Activated CD4-positive, alpha-beta memory T cell treated with anti-CD3 and anti-CD28 coated beads, Interleukin-2, amount 10 ng/mL, durations not matched to agents 7 days and 5 days (primary cell): ENCODE measurements around the gene NOL9. TPM values are rescaled to one million over a fixed set of nuclear protein-coding genes. Genes with fewer than 3 reads are reported as not detected.

Experiments
- CTCF ChIA-PET: fragments of 350-600 bp; sonication (Branson Sonifier 250); formaldehyde crosslinking; loops from one replicate; lab custom pipeline; 2021; ENCODE audit warnings: antibody characterized with exemption, inconsistent platforms; lab: Charles Lee
- POLR2A ChIA-PET: fragments of 350-600 bp; sonication (Branson Sonifier 250); formaldehyde crosslinking; loops from one replicate; lab custom pipeline; 2021; ENCODE audit warnings: antibody characterized with exemption; lab: Charles Lee
- DNase-seq: peaks from one replicate; pipeline ENCODE4 v3.0.0-alpha.2; 2020
- H3K27ac Mint-ChIP-seq: one replicate; pipeline ENCODE4 v1.8.0; 2021; ENCODE audit warnings: mild to moderate bottlenecking, mixed read lengths
- H3K27me3 Mint-ChIP-seq: one replicate; pipeline ENCODE4 v1.8.0; 2021; ENCODE audit warnings: mixed read lengths
- H3K36me3 Mint-ChIP-seq: one replicate; pipeline ENCODE4 v1.8.0; 2021; ENCODE audit warnings: low read depth, mixed read lengths
- H3K4me1 Mint-ChIP-seq: one replicate; pipeline ENCODE4 v1.8.0; 2021; ENCODE audit warnings: mixed read lengths
- H3K4me3 Mint-ChIP-seq: one replicate; pipeline ENCODE4 v1.8.0; 2021; ENCODE audit warnings: mild to moderate bottlenecking, mixed read lengths
- H3K9me3 Mint-ChIP-seq: one replicate; pipeline ENCODE4 v1.8.0; 2021; ENCODE audit warnings: mixed read lengths
- total RNA-seq, 2 experiments: library from RNA; stranded (reverse); gene quantifications; one replicate each; pipeline ENCODE4 v1.2.3, GENCODE V29; 2021

The NOL9 gene
- total RNA-seq, 2 experiments from 2014 or later = 39.1 to 40.8 TPM

- no peak overlapping the region for H3K4me3 Mint-ChIP-seq
These were observed 79.5 kb downstream of the NOL9 start for GRCh38 chr1:6474815-6475282.

GRCh38 chr1:6473974-6474814 is 80.1 kb downstream of the NOL9 start:
- H3K4me1 Mint-ChIP-seq = no peaks in the 10 kb centered on the region
- no peaks in the 10 kb centered on the region for H3K27me3 Mint-ChIP-seq
- POLR2A ChIA-PET = no interaction called here
- H3K36me3 Mint-ChIP-seq = no peaks in the 10 kb centered on the region
- CTCF ChIA-PET = interaction anchor here (3.3 kb wide), 1 partner anchor 52 kb away, joined by 9 read pairs; no protein-coding TSS in a partner anchor
- no peak overlapping the region for H3K27ac Mint-ChIP-seq
- DNase-seq = no peak
- no peaks in the 10 kb centered on the region for H3K9me3 Mint-ChIP-seq
- no peak overlapping the region for H3K4me3 Mint-ChIP-seq

More at GRCh38 chr1:6474815-6475282, 79.5 kb downstream of the NOL9 start:
- no peak for DNase-seq
- POLR2A ChIA-PET = no interaction called here
- Mint-ChIP-seq H3K27me3 (no peaks in the 10 kb centered on the region), H3K4me1 (no peaks in the 10 kb centered on the region), H3K9me3 (no peaks in the 10 kb centered on the region), H3K27ac (no peak overlapping the region), H3K36me3 (no peaks in the 10 kb centered on the region)
- CTCF ChIA-PET = interaction anchor here (3.3 kb wide), 1 partner anchor 52 kb away, joined by 9 read pairs; no protein-coding TSS in a partner anchor

GRCh38 chr1:6473156-6473555 is 81.2 kb downstream of the NOL9 start:
- no peak overlapping the region for H3K27ac Mint-ChIP-seq
- no peak overlapping the region for H3K4me3 Mint-ChIP-seq
- CTCF ChIA-PET = interaction anchor here (0.6 to 1.8 kb wide), 5 partner anchors 10 to 371 kb away, joined by 3 to 4 read pairs (median 4); no protein-coding TSS in a partner anchor
- no peaks in the 10 kb centered on the region for H3K9me3 Mint-ChIP-seq
- no peaks in the 10 kb centered on the region for H3K4me1 Mint-ChIP-seq
- POLR2A ChIA-PET = interaction anchor here (0.8 to 1.0 kb wide), 2 partner anchors 10 to 13 kb away, joined by 3 to 4 read pairs; no protein-coding TSS in a partner anchor
- no peaks in the 10 kb centered on the region for H3K36me3 Mint-ChIP-seq
- H3K27me3 Mint-ChIP-seq = no peaks in the 10 kb centered on the region
- DNase-seq = no peak

- DNase-seq = no peak
- no peaks in the 10 kb centered on the region for H3K27me3 Mint-ChIP-seq
- POLR2A ChIA-PET = interaction anchor here (1.0 to 1.4 kb wide), 2 partner anchors 9 to 13 kb away, joined by 3 to 6 read pairs; no protein-coding TSS in a partner anchor
- H3K27ac Mint-ChIP-seq = no peak overlapping the region
- H3K4me3 Mint-ChIP-seq = no peak overlapping the region
- H3K36me3 Mint-ChIP-seq = no peaks in the 10 kb centered on the region
- CTCF ChIA-PET = interaction anchor here (0.8 to 1.8 kb wide), 5 partner anchors 9 to 174 kb away, joined by 3 to 4 read pairs (median 4); no protein-coding TSS in a partner anchor
- no peaks in the 10 kb centered on the region for H3K9me3 Mint-ChIP-seq
- no peaks in the 10 kb centered on the region for H3K4me1 Mint-ChIP-seq
These were observed 81.9 kb downstream of the NOL9 start for GRCh38 chr1:6472391-6472790.

GRCh38 chr1:6471970-6472368 is 82.3 kb downstream of the NOL9 start:
- no peaks in the 10 kb centered on the region for H3K27me3 Mint-ChIP-seq
- no peaks in the 10 kb centered on the region for H3K9me3 Mint-ChIP-seq
- no peaks in the 10 kb centered on the region for H3K4me1 Mint-ChIP-seq
- CTCF ChIA-PET = interaction anchor here (0.8 to 1.8 kb wide), 4 partner anchors 8 to 174 kb away, joined by 3 to 4 read pairs (median 4); no protein-coding TSS in a partner anchor
- H3K4me3 Mint-ChIP-seq = no peak overlapping the region
- DNase-seq = no peak
- POLR2A ChIA-PET = interaction anchor here (0.7 to 1.4 kb wide), 2 partner anchors 9 to 12 kb away, joined by 3 to 6 read pairs; no protein-coding TSS in a partner anchor
- H3K36me3 Mint-ChIP-seq = no peaks in the 10 kb centered on the region
- H3K27ac Mint-ChIP-seq = no peak overlapping the region

Other genes starting within 250 kb of the NOL9 start
- gene ACOT7, start 160.7 kb downstream of the NOL9 start, total RNA-seq = 10 to 100 TPM; 56.8 to 58.6 TPM
- gene HES2, start 134.6 kb downstream of the NOL9 start, total RNA-seq = under 1 TPM; 0.13 to 0.70 TPM
- under 1 TPM; 0.96 to 0.98 TPM for gene ESPN, start 129.7 kb downstream of the NOL9 start, total RNA-seq
- gene TNFRSF25, start 88.3 kb downstream of the NOL9 start, total RNA-seq = 10 to 100 TPM; 82.9 to 85.1 TPM
- gene PLEKHG5, start 62.8 kb downstream of the NOL9 start, total RNA-seq = 1 to 10 TPM; 1.7 to 2.3 TPM
- gene TAS1R1, start 794 bp upstream of the NOL9 start, total RNA-seq = under 1 TPM in 1 of 2 experiments, not detected in 1; 0.08 TPM
- gene ZBTB48, start 25.5 kb upstream of the NOL9 start, total RNA-seq = 10 to 100 TPM; 33.2 to 42.3 TPM
- 10 to 100 TPM; 26.7 to 27.0 TPM for gene KLHL21, start 48.4 kb upstream of the NOL9 start, total RNA-seq
- gene PHF13, start 59.2 kb upstream of the NOL9 start, total RNA-seq = 10 to 100 TPM; 15.4 to 17.2 TPM
- 10 to 100 TPM; 23.7 to 24.1 TPM for gene THAP3, start 70.4 kb upstream of the NOL9 start, total RNA-seq
- gene DNAJC11, start 147.3 kb upstream of the NOL9 start, total RNA-seq = 10 to 100 TPM; 27.4 to 27.9 TPM
- gene CAMTA1, start 230.9 kb upstream of the NOL9 start, total RNA-seq = 10 to 100 TPM; 43.0 to 47.3 TPM